Measurements from ENCODE around the gene CIB2.

The CIB2 gene

GRCh38 chr15:78131295-78132061 is at the start of gene CIB2:
Gene CIB2, minus strand, starts transcription at chr15:78131445. Its CDS starts 230 bp downstream, at chr15:78131215.
- peak; percentile 42 to 70 for DNase-seq (ENCODE audit: low read depth in 2 of 2)
- TF ChIP-seq CTCF (IDR thresholded peaks at IDR 0.05; ENCODE audit: low read depth, low read length): peak; percentile 17
- H3K4me3 ChIP-seq (replicated peaks in 1 of 2; ENCODE audit: low read depth in 2 of 2, low read length in 2 of 2): peak within 1 kb of the TSS; percentile 62 to 71

- no peak for DNase-seq (ENCODE audit: low read depth in 2 of 2)
- no peak overlapping the region for H3K4me3 ChIP-seq (replicated peaks in 1 of 2; ENCODE audit: low read depth in 2 of 2, low read length in 2 of 2)
- TF ChIP-seq CTCF (IDR thresholded peaks at IDR 0.05; ENCODE audit: low read depth, low read length): no peak
Measured at GRCh38 chr15:78179906-78180305, 48.7 kb upstream of the CIB2 start.

DNA sequence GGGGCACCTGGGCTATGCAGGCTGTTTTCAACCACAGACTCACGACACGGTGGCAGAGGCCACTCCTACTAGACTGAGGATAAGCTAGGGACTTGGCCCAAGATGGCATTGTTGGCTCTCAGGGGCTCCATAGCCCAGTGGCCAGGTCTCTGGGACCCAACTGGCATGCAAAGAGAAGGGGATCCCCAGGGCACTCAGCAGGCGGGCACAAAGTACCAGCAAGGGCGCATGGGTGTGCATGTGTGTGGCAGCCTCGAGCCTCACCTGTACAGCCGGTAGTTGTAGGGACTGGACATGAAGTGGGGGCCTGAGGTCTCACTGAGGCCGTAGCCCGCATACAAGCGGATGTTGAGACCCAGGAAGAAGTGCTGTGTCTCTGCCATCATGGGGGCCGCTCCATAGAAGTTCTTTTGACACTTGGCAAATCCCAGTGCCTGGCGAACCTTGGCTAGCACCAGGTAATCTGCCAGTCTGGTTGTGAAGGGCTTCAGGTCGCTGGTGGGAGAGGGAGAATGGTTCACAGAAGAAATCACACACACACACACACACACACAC is 48.1 kb upstream of the CIB2 start:
- TF ChIP-seq CTCF (IDR thresholded peaks at IDR 0.05; ENCODE audit: low read depth, low read length): no peak
- no peak overlapping the region for H3K4me3 ChIP-seq (replicated peaks in 1 of 2; ENCODE audit: low read depth in 2 of 2, low read length in 2 of 2)
- no peak for DNase-seq (ENCODE audit: low read depth in 2 of 2)

GRCh38 chr15:78178064-78178463 is 46.8 kb upstream of the CIB2 start:
- no peak for DNase-seq (ENCODE audit: low read depth in 2 of 2)
- TF ChIP-seq CTCF (IDR thresholded peaks at IDR 0.05; ENCODE audit: low read depth, low read length): no peak
- no peak overlapping the region for H3K4me3 ChIP-seq (replicated peaks in 1 of 2; ENCODE audit: low read depth in 2 of 2, low read length in 2 of 2)

DNA sequence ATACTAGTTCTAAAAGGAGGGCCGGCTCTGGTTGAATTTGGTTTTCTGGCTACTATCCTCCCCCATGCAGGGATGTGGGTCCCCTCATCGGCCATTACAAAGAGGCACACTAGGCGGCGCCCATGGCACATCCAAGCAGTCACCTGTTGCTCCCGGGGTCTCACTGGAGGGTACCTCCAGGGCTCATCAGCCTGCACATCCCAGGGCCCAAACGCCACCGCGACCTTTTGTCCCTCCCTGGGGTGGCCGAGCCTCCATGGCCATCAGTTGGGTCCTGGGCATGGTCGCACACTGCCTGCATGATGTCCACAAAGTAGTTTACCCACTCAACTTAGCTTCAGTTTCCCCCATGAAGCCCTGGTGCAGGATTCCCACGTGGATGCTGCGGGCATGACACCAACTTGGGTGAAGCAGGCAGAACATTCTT is 46.2 kb upstream of the CIB2 start:
- peak; percentile 27 to 31 for DNase-seq (ENCODE audit: low read depth in 2 of 2)
- no peak overlapping the region for H3K4me3 ChIP-seq (replicated peaks in 1 of 2; ENCODE audit: low read depth in 2 of 2, low read length in 2 of 2)

DNA sequence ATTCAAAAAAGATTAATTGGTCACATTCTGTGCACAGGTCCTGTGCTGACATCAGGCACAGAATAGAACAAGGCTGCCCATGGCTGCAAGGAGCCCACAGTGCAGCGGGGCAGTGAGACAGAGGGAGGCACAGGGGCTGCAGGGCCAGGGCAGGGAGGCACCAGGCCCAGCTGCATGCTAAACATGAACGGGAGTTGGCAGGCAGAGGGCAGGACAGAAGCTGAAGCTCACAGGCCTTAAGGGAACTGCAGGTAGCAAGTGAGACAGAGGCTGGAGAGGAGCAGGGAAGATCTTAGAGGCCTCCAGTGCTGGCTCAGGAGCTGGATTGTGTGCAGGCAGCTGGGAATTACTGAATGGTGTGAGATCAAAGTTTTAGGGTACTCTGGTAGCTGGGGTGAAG is 44.1 kb upstream of the CIB2 start:
- no peak for DNase-seq (ENCODE audit: low read depth in 2 of 2)
- no peak overlapping the region for H3K4me3 ChIP-seq (replicated peaks in 1 of 2; ENCODE audit: low read depth in 2 of 2, low read length in 2 of 2)
- no peak for TF ChIP-seq CTCF (IDR thresholded peaks at IDR 0.05; ENCODE audit: low read depth, low read length)

More for the DNA sequence above, 46.2 kb upstream of the CIB2 start:
- peak; percentile 76 for TF ChIP-seq CTCF (IDR thresholded peaks at IDR 0.05; ENCODE audit: low read depth, low read length)

Data from cardiac fibroblast (primary cell).